GM12878 (cell line): ENCODE data around the gene OGFOD2. TPM values are rescaled to one million over a fixed set of nuclear protein-coding genes. Genes with fewer than 3 reads are reported as not detected.

Source experiments
- ASH2L ChIP-seq: fragments of 300-600, 200-600 bp; sonication (generic); IDR thresholded peaks from 2 replicates; pipeline ENCODE4 v1.6.1; 2017; ENCODE audit warnings: low read depth, mild to moderate bottlenecking, borderline replicate concordance
- CREM ChIP-seq: IDR thresholded peaks from 2 replicates; pipeline ENCODE4 v1.6.1; 2014; ENCODE audit warnings: antibody characterized with exemption, low read depth
- EED ChIP-seq: sonication (generic); IDR thresholded peaks from 2 replicates; pipeline ENCODE4 v1.6.1; 2016; ENCODE audit warnings: antibody characterized with exemption, low read depth
- ESRRA ChIP-seq: IDR thresholded peaks from 2 replicates; pipeline ENCODE4 v1.6.1; 2012; ENCODE audit warnings: mild to moderate bottlenecking, low read length, improper control_type of control experiment
- GABPA ChIP-seq: IDR thresholded peaks from 2 replicates; pipeline ENCODE4 v1.6.1; 2014; ENCODE audit warnings: antibody characterized with exemption, low read depth, mild to moderate bottlenecking, inconsistent platforms
- IKZF1 ChIP-seq: fragments of 450-650 bp; conservative IDR thresholded peaks from 2 replicates; pipeline ENCODE4 v1.6.1; 2017; ENCODE audit warnings: antibody characterized with exemption, mild to moderate bottlenecking
- IKZF2 ChIP-seq, 2 experiments: fragments of 450-650 bp; IDR thresholded peaks; 2 replicates each; pipeline ENCODE4 v1.6.1; 2017; ENCODE audit warnings: mild to moderate bottlenecking in 2 of 2, moderate library complexity in 2 of 2
- JUNB ChIP-seq: IDR thresholded peaks from 2 replicates; pipeline ENCODE4 v1.6.1; 2016; ENCODE audit warnings: antibody characterized with exemption, mild to moderate bottlenecking
- JUND ChIP-seq: IDR thresholded peaks from 2 replicates; pipeline ENCODE4 v1.6.1; 2012; ENCODE audit warnings: low read depth, mild to moderate bottlenecking, low read length, improper control_type of control experiment, moderate library complexity
- MEF2A ChIP-seq: IDR thresholded peaks from 2 replicates; pipeline ENCODE4 v1.6.1; 2011; ENCODE audit warnings: low read depth, mild to moderate bottlenecking, low read length, moderate library complexity; ENCODE audit not compliant: insufficient read depth
- MYC ChIP-seq: IDR thresholded peaks from 2 replicates; pipeline ENCODE4 v1.6.1; 2011; ENCODE audit warnings: mild to moderate bottlenecking, low read length, moderate library complexity, inconsistent platforms; ENCODE audit not compliant: insufficient read depth, insufficient replicate concordance, insufficient read length, severe bottlenecking
- NFYA ChIP-seq: IDR thresholded peaks from 2 replicates; pipeline ENCODE4 v1.6.1; 2011; ENCODE audit warnings: low read depth, mild to moderate bottlenecking, low read length, improper control_type of control experiment, borderline replicate concordance
- POLR2AphosphoS5 ChIP-seq: IDR thresholded peaks from 2 replicates; pipeline ENCODE4 v1.6.1; 2011; ENCODE audit warnings: mild to moderate bottlenecking, low read length, inconsistent platforms
- RAD51 ChIP-seq: fragments of 450-650 bp; IDR thresholded peaks from 2 replicates; pipeline ENCODE4 v1.6.1; 2016; ENCODE audit warnings: moderate library complexity, mild to moderate bottlenecking, inconsistent platforms
- SIX5 ChIP-seq: IDR thresholded peaks from 2 replicates; pipeline ENCODE4 v1.6.1; 2011; ENCODE audit warnings: mild to moderate bottlenecking, low read depth, low read length, moderate library complexity; ENCODE audit not compliant: severe bottlenecking
- SMAD5 ChIP-seq: IDR thresholded peaks from 2 replicates; pipeline ENCODE4 v1.6.1; 2016; ENCODE audit warnings: antibody characterized with exemption, low read depth
- STAT1 ChIP-seq: fragments of 450-650 bp; conservative IDR thresholded peaks from 2 replicates; pipeline ENCODE4 v1.6.1; 2014; ENCODE audit warnings: antibody characterized with exemption, mild to moderate bottlenecking
- YY1 ChIP-seq: IDR thresholded peaks from 2 replicates; pipeline ENCODE4 v1.6.1; 2011; ENCODE audit warnings: low read depth, mild to moderate bottlenecking, low read length
- ZNF622 ChIP-seq: fragments of 450-650 bp; IDR thresholded peaks from 2 replicates; pipeline ENCODE4 v1.6.1; 2017; ENCODE audit warnings: mild to moderate bottlenecking, inconsistent platforms
- ZZZ3 ChIP-seq: IDR thresholded peaks from 2 replicates; pipeline ENCODE4 v1.6.1; 2011; ENCODE audit warnings: low read depth; ENCODE audit not compliant: control insufficient read depth, insufficient read length
- polyA plus RNA-seq, 11 experiments: library from polyadenylated mRNA; depleted of rRNA in 4 of 11; unstranded in 6 of 11; stranded (reverse) in 5 of 11; fragments of >200 nt; fragmentation: Nextera tagmentation in 4 of 11; fragmentation: Illumina TruSeq in 1 of 11; extraction: Ambion mirVana in 4 of 11; extraction: Trizol in 1 of 11; gene quantifications; 1 replicate in 1 of 11; 2 replicates in 10 of 11; pipeline versions ENCODE4 v1.2.1 to v1.2.3, GENCODE V29; 2011 to 2016; ENCODE audit warnings: inconsistent platforms in 2 of 11, missing spikeins in 2 of 11, low read depth in 1 of 11
- total RNA-seq, 4 experiments: library from RNA; depleted of rRNA in 3 of 4; stranded (reverse); fragments of >200 nt in 3 of 4; fragmentation: Illumina TruSeq in 1 of 4; extraction: Trizol in 1 of 4; gene quantifications; 2 replicates each; pipeline versions ENCODE4 v1.2.1 to v1.2.3, GENCODE V29; 2013 to 2021
- TF ChIP-seq, protein P1 (sequence below): IDR thresholded peaks from 2 replicates; pipeline ENCODE4 v1.6.1; 2011; ENCODE audit warnings: borderline replicate concordance, low read depth, mild to moderate bottlenecking, moderate library complexity, low read length; ENCODE audit not compliant: insufficient read depth, poor library complexity, severe bottlenecking
- TF ChIP-seq, protein P2 (sequence below): fragments of 450-650 bp; IDR thresholded peaks from 2 replicates; pipeline ENCODE4 v1.6.1; 2016; ENCODE audit warnings: mild to moderate bottlenecking
- TF ChIP-seq, protein P3 (sequence below): IDR thresholded peaks from 2 replicates; pipeline ENCODE4 v1.6.1; 2011; ENCODE audit warnings: mild to moderate bottlenecking, low read depth, low read length, moderate library complexity; ENCODE audit not compliant: insufficient replicate concordance
- TF ChIP-seq, protein P4 (sequence below): fragments of 450-650 bp; formaldehyde crosslinking; IDR thresholded peaks from 2 replicates; pipeline ENCODE4 v1.5.0; 2022; ENCODE audit warnings: mild to moderate bottlenecking, missing genetic modification characterization

Gene OGFOD2
- total and polyA plus RNA-seq, 10 of the 15 experiments (the other 5 are each of a cell fraction or from before 2014, with no cell fraction given), result 0.93 to 29.2 (median 16.3) TPM

DNA sequence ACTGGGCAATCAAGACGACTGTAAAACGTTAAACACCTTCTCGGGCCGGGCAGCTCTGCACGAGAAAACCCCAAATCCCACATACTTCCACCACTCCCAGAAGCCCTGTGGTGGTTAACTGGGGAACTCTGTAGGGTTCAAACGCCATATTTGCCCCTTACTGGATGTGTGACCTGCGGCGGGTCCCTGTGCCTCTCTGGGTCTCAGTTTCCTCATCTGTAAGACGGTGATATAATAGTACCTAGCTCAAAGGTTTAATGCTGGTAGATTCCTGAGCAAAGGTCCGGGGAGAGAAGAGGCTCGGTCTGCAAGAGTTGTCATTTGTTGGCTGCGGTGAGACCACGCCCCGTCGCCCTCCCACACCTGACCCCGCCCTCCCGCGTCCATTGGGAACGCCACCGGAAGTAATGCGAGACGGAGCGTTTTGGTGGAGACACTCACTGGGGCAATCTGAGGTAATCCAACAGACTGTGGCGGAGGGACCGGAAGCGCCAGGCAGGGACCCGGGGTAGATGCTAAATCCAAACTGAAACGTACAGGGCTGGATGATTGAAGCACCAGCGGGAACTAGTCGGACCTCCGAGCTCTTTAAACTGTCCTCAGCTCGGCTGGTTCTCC is 661 bp upstream of the OGFOD2 start (continued):
- TF ChIP-seq, protein P1, sequence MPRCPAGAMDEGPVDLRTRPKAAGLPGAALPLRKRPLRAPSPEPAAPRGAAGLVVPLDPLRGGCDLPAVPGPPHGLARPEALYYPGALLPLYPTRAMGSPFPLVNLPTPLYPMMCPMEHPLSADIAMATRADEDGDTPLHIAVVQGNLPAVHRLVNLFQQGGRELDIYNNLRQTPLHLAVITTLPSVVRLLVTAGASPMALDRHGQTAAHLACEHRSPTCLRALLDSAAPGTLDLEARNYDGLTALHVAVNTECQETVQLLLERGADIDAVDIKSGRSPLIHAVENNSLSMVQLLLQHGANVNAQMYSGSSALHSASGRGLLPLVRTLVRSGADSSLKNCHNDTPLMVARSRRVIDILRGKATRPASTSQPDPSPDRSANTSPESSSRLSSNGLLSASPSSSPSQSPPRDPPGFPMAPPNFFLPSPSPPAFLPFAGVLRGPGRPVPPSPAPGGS, result no peak
- TF ChIP-seq ASH2L, result no peak
- TF ChIP-seq, protein P2, sequence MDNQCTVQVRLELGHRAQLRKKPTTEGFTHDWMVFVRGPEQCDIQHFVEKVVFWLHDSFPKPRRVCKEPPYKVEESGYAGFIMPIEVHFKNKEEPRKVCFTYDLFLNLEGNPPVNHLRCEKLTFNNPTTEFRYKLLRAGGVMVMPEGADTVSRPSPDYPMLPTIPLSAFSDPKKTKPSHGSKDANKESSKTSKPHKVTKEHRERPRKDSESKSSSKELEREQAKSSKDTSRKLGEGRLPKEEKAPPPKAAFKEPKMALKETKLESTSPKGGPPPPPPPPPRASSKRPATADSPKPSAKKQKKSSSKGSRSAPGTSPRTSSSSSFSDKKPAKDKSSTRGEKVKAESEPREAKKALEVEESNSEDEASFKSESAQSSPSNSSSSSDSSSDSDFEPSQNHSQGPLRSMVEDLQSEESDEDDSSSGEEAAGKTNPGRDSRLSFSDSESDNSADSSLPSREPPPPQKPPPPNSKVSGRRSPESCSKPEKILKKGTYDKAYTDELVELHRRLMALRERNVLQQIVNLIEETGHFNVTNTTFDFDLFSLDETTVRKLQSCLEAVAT, result no peak
- peak; percentile 97 for TF ChIP-seq GABPA
- no peak for TF ChIP-seq SMAD5
- 0 out of 2 replicates have a peak, but pooled peaks have one; percentile 51 for TF ChIP-seq MEF2A
- peak in 1 of 2 experiments; percentile 25; a peak in 1 of 4 replicates for TF ChIP-seq IKZF2 (IDR thresholded peaks at IDR 0.05)
- 0 out of 2 replicates have a peak, but pooled peaks have one; percentile 24 for TF ChIP-seq STAT1
- TF ChIP-seq NFYA, result no peak
- TF ChIP-seq ZNF622, result no peak
- TF ChIP-seq, protein P3, sequence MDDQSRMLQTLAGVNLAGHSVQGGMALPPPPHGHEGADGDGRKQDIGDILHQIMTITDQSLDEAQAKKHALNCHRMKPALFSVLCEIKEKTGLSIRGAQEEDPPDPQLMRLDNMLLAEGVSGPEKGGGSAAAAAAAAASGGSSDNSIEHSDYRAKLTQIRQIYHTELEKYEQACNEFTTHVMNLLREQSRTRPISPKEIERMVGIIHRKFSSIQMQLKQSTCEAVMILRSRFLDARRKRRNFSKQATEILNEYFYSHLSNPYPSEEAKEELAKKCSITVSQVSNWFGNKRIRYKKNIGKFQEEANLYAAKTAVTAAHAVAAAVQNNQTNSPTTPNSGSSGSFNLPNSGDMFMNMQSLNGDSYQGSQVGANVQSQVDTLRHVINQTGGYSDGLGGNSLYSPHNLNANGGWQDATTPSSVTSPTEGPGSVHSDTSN, result no peak
- no peak; the same call in 1 of the 2 replicates for TF ChIP-seq POLR2AphosphoS5
- TF ChIP-seq MYC, result peak; percentile 39
- TF ChIP-seq YY1, result peak; percentile 91
- TF ChIP-seq, protein P4, sequence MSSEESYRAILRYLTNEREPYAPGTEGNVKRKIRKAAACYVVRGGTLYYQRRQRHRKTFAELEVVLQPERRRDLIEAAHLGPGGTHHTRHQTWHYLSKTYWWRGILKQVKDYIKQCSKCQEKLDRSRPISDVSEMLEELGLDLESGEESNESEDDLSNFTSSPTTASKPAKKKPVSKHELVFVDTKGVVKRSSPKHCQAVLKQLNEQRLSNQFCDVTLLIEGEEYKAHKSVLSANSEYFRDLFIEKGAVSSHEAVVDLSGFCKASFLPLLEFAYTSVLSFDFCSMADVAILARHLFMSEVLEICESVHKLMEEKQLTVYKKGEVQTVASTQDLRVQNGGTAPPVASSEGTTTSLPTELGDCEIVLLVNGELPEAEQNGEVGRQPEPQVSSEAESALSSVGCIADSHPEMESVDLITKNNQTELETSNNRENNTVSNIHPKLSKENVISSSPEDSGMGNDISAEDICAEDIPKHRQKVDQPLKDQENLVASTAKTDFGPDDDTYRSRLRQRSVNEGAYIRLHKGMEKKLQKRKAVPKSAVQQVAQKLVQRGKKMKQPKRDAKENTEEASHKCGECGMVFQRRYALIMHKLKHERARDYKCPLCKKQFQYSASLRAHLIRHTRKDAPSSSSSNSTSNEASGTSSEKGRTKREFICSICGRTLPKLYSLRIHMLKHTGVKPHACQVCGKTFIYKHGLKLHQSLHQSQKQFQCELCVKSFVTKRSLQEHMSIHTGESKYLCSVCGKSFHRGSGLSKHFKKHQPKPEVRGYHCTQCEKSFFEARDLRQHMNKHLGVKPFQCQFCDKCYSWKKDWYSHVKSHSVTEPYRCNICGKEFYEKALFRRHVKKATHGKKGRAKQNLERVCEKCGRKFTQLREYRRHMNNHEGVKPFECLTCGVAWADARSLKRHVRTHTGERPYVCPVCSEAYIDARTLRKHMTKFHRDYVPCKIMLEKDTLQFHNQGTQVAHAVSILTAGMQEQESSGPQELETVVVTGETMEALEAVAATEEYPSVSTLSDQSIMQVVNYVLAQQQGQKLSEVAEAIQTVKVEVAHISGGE, result peak; percentile 89
- TF ChIP-seq EED, result no peak
- peak; percentile 36; the same call in 1 of the 2 replicates for TF ChIP-seq IKZF1
- TF ChIP-seq ZZZ3, result no peak
- peak; percentile 37; the same call in 1 of the 2 replicates for TF ChIP-seq JUND
- TF ChIP-seq JUNB, result no peak; the same call in 1 of the 2 replicates
- 0 out of 2 replicates have a peak, but pooled peaks have one; percentile 54 for TF ChIP-seq RAD51
- peak; percentile 58 for TF ChIP-seq SIX5
- TF ChIP-seq CREM, result peak; percentile 72
- TF ChIP-seq ESRRA, result 0 out of 2 replicates have a peak, but pooled peaks have one; percentile 19
